Cortex of kidney (tissue), 1 donor: ENCODE results near the gene KPNA1.

Experiments
- DNase-seq: peaks from one replicate; lab custom pipeline; 2025; lab: John Stamatoyannopoulos, UW

Gene KPNA1

GRCh38 chr3:122514123-122515019, at the start of gene KPNA1:
Gene KPNA1 (minus strand): TSS chr3:122514939. CDS start chr3:122496565, 18,374 bp downstream.
- peak; percentile 17 for DNase-seq

- DNase-seq: peak; percentile 47
Measured at GRCh38 chr3:122564155-122564912, 49.6 kb upstream of the KPNA1 start, which contains the start of the genes DTX3L and PARP9. Gene DTX3L (plus strand): TSS chr3:122564338. CDS start chr3:122564427, 89 bp downstream. Gene PARP9 (minus strand): TSS chr3:122564300. CDS start chr3:122559620, 4,680 bp downstream.

- no peak for DNase-seq
Measured at GRCh38 chr3:122563717-122564025, 48.9 kb upstream of the KPNA1 start.

GRCh38 chr3:122562923-122563716, 48.4 kb upstream of the KPNA1 start:
- DNase-seq: no peak

- no peak for DNase-seq
Measured at GRCh38 chr3:122560680-122561079, 45.9 kb upstream of the KPNA1 start.

GRCh38 chr3:122559906-122560305, 45.2 kb upstream of the KPNA1 start:
- DNase-seq: no peak

- no peak for DNase-seq
Measured at GRCh38 chr3:122558605-122559004, 43.9 kb upstream of the KPNA1 start.

GRCh38 chr3:122557356-122557755, 42.6 kb upstream of the KPNA1 start:
- DNase-seq: no peak

GRCh38 chr3:122555275-122556071, 40.7 kb upstream of the KPNA1 start:
- no peak for DNase-seq

GRCh38 chr3:122553171-122553570, 38.4 kb upstream of the KPNA1 start:
- DNase-seq: no peak

- DNase-seq: no peak
Measured at GRCh38 chr3:122548619-122549018, 33.9 kb upstream of the KPNA1 start.

GRCh38 chr3:122548076-122548475, 33.3 kb upstream of the KPNA1 start:
- no peak for DNase-seq

- no peak for DNase-seq
Measured at GRCh38 chr3:122546151-122546550, 31.4 kb upstream of the KPNA1 start.

- DNase-seq: no peak
Measured at GRCh38 chr3:122538956-122539490, 24.3 kb upstream of the KPNA1 start.

GRCh38 chr3:122536632-122537001, 21.9 kb upstream of the KPNA1 start:
- DNase-seq: no peak

- no peak for DNase-seq
Measured at GRCh38 chr3:122535964-122536631, 21.4 kb upstream of the KPNA1 start.

- no peak for DNase-seq
Measured at GRCh38 chr3:122533931-122534334, 19.2 kb upstream of the KPNA1 start.

- no peak for DNase-seq
Measured at GRCh38 chr3:122533480-122533879, 18.7 kb upstream of the KPNA1 start.

- DNase-seq: no peak
Measured at GRCh38 chr3:122530164-122530563, 15.4 kb upstream of the KPNA1 start.

GRCh38 chr3:122523317-122523716, 8.6 kb upstream of the KPNA1 start:
- no peak for DNase-seq

GRCh38 chr3:122520861-122521260, 6.1 kb upstream of the KPNA1 start:
- no peak for DNase-seq
